Breast epithelium (tissue), 3 donors: ENCODE measurements around the gene KLHDC8A.

Experiments used
- CTCF ChIP-seq, 3 donors: fragments of 450-650 bp; IDR thresholded peaks; one replicate each; pipeline ENCODE4 v1.5.1; 2016 to 2017; ENCODE audit warnings: antibody characterized with exemption in 3 of 3, mild to moderate bottlenecking in 3 of 3, moderate library complexity in 3 of 3
- POLR2AphosphoS5 ChIP-seq, 3 donors: sonication (generic); formaldehyde crosslinking; IDR thresholded peaks; one replicate each; pipeline ENCODE4 v1.6.1; 2017; ENCODE audit warnings: antibody characterized with exemption in 3 of 3

GRCh38 chr1:205294934-205295333 lies 61.8 kb downstream of the KLHDC8A start:
- TF ChIP-seq CTCF (IDR thresholded peaks at IDR 0.05) = no peak
- no peak for TF ChIP-seq POLR2AphosphoS5 (IDR thresholded peaks at IDR 0.05)
